DLD1 (cell line): ENCODE data around the gene PNKP.

Experiments
- in situ Hi-C: cut with HindIII; loops from 2 replicates; pipeline ENCODE4 v1.10.0; 2017; ENCODE audit warnings: low sequenced_read_pairs

Gene PNKP

DNA sequence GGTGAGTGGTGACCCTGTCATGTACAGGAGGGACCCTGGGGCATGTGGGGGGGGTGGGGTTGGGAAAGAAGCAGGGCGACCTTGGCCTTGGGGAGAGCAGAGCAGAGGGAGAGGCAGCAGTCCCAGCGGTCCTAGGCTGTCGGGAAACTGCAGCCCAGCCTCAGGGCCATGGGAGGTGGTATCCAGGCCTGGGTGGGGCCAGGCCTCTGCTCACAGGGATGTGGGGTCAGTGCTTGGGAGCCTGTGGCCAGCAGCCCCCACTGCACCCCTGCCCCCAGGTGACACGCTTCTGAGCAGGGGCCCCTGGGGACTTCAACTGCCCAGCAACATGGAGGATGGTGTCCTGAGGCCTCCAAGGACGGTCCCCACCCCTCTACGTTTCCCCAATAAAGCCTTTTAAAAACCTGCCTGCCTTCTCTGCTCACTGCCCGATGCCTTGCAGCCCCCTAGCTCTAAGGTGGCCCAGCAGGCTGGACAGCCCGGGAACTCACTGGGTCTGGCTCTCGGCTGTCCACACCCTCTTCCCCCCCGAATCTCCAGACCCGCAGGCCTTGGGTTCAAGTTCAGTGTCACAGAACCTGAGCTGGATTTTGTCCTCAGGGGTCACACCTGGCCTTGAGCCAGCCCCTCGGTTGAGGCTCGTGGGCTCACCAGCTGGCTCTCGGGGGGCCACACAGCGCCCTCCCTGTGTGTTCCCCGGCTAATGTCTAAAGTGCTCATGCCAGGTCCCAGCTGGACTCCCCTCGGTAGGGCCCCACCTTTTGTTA lies 6.9 kb downstream of the PNKP start:
- in situ Hi-C loops = no loop called here

DNA sequence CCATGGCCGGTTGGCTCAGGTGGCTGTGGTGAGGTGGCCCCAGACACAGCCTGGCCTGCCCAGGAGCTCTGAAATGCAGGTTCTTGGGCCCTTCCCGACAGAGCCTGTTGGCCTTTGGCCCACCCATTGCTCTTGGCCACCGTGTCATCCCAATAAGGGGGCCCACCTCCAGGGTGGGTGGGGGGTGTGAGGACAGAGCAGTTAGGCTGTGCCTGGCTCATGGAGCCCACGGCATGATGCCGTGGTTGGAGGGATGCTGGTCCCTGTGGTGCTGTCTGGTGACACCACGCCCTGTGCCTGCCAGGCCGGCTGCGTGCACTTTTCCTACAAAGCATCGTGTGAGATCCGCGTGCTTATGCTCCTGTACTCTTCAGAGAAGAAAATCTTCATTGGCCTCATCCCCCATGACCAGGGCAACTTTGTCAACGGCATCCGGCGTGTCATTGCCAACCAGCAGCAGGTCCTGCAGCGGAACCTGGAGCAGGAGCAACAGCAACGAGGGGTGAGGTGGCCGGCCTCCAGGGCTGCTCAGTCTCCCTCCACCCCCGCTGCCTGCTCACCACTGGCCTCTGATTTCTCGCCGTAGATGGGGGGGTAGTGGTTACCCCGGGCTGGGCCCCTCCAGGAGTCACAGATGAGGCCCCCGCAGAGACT lies 7.6 kb downstream of the PNKP start:
- in situ Hi-C loops = no loop called here

DNA sequence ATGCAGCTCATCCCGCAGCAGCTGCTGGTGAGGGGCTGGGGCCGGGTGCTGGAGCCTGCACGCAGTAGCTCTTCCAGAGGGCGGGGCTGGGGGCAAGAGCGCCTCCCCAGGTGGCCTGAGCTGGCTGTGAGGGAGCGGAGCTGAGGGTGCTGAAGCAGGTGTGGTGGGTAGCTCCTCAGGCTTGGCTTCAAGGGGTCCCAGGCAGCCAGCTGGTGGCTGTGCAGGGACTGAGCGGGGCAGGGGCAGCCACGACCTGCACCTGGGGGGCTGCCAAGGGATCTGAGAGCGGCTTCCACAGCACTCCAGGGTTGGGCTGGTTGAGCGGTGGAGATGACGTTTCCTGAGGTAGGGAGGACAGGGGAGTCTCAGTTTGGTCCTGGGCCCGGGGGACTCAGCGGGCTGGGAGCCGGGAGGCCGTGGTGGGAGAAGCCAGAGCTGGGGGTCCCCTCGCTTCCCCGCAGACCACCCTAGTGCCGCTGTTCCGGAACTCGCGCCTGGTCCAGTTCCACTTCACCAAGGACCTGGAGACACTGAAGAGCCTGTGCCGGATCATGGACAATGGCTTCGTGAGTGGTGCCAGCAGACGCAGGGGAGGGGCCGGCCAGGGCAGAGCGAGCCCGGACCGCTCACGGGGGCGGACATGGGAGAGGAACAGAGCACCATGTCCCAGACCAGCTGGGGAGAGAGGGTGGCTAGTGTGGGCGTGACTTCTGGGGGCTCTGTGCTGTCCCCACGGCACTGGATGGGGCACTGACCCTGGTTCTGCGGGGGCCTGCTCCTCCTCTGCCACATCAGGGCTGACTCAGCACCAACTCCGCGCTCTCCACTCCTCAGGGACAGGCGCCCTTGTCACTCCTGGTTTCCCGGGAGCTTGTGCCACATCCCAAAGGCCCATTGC lies 9.0 kb downstream of the PNKP start:
- in situ Hi-C loops = no loop called here

DNA sequence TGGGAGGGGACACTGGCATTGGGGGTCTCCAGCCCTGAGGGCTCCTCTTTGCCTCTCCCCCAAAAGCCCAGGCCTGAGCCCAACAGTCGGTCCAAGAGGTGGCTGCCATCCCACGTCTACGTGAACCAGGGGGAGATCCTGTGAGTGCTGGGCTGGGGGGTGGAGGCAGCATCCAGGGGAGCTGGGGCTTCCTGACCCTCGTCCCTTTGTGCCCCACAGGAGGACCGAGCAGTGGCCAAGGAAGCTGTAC lies 9.6 kb downstream of the PNKP start:
- in situ Hi-C loops = no loop called here

DNA sequence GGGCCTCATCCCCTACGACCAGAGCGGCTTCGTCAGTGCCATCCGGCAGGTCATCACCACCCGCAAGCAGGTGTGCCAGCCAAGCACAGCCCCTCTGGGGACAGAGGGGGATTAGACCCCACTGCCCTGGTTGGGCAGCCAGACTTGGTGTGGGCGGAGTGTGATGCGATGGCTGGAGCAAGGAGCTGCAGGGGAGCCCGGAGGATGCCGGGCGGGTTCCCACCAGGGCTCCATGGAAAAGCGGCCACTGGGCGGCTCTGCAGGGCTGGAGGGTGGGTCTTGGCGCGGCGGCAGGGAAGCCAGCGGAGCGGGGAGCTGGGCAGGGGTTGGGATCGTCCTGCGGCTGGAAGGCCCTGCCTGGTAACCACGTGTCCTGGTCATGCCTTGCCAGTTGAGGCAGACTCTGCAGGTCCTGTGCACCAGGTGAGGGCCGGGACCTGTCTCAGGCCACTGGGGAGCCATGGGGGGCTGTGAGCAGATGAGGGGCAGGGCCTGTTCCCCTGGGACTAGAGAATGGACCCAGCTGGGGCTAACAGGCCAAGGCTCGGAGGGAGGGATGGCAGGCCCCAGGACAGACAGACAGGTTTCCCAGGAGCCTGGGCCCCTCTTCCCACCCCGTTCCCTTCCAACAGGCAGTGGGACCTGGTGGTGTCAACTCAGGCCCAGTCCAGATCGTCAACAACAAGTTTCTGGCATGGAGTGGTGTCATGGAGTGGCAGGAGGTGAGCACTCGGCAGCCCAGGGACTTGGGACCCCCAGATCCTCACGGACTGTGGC lies 10.1 kb downstream of the PNKP start:
- in situ Hi-C loops = no loop called here

DNA sequence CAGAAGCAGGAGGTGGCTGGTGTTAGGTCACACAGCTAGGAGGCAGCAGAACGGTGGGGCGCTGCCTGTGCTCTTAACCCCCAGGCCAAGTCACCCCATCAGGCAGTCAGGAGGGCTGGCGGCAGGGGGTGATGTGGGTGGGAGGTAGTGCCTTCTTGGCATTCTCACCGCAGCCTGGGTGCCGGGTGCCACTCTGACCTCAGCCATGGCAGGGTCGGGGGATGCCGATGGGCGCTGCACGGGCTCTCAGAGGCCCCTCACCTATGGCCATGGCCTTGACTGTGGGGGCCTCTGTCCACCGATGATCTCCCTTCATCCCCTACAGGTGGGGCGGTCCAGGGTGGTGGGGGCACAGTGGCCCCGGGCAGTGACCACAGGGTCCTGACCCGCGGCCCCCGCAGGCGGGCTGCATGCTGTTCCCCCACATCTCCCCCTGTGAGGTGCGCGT lies 10.8 kb downstream of the PNKP start:
- in situ Hi-C loops = no loop called here

DNA sequence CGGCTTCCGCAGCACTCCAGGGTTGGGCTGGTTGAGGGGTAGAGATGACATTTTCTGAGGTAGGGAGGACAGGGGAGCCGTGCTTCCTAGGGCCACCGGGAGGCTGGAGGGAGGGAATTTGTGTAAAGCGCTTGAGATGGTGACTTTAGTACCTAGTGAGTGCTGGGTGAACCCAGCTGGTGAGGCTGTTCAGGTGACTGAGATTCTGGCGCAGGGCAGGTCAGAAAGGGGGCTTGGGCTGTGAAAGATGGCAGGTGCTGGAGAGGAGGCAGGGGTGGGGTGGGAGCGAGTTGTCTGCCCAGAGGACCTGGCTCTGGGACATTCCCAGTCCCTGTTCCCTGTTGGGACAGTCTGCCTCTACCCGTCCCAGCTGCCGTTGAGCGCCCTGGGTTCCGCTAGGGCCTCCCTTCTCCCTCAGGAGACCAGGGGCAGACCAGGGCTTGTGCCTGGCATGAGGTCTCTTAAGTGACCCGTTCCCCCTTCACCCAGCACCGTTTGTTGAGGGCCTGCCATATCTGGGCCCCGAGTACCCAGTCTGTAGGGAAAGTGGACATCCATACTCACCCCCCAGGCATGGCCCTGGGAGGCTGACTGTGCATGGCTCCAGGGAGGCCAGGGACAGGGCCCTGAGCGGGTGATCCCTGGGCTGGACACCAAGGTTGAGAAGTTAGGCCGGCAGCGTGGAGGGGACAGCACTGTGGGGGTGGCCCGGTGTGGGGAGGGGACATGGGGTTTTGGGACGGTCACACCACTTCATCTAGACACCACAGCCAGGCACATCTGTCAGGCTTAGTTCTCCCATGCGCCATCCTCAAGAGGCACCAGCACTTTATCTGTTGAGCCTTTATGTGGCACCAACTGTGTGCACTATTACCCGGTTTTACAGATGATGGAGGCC lies 11.5 kb downstream of the PNKP start:
- in situ Hi-C loops = no loop called here

DNA sequence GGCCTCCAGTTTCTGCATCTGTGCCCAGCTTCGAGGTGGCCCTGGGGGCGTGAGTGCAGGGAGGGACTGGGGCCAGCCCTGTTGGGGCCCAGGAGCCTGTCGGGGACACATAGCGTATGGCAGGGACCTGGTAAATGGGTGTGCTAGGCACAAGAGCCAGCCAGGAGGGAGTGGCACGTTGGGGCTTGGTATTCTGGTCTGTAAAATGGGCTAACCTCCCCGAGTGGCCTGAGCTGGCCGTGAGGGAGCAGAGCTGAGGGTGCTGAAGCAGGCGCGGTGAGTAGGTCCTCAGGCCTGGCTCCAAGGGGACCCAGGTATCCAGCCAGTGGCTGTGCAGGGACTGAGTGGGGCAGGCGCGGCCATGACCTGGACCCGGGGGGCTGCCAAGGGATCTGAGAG lies 12.1 kb downstream of the PNKP start:
- in situ Hi-C loops = no loop called here

DNA sequence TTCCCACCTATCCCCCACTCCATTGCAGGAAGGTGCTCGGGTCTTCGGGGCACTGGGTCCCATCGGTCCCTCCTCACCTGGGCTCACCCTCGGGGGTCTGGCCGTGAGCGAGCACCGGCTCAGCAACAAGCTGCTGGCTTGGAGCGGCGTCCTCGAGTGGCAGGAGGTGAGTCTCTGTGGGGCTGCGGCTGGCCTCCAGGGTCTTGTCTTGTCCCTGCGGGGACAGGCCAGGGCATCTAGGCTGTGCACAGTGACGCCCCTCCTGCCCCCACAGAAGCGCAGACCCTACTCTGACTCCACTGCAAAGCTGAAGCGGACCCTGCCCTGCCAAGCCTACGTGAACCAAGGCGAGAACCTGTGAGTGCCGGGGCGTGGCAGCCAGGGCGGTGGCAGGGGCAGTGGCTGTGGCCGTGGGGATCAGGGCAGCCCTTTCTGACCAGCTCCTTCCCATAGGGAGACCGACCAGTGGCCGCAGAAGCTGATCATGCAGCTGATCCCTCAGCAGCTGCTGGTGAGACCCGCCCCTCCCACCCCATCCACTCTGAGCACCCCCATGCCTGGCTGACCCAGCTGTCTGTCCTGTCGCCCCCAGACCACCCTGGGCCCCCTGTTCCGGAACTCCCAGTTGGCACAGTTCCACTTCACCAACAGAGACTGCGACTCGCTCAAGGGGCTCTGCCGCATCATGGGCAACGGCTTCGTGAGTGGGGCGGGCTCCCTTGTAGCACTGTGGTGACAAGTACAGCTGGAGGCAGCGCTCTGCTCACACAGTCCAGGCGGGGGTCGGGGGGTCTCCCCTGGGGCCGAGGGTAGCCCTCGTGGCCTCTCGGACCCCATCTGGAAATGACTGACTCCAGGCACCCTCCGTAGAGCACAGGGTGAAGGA lies 12.8 kb downstream of the PNKP start:
- in situ Hi-C loops = no loop called here

DNA sequence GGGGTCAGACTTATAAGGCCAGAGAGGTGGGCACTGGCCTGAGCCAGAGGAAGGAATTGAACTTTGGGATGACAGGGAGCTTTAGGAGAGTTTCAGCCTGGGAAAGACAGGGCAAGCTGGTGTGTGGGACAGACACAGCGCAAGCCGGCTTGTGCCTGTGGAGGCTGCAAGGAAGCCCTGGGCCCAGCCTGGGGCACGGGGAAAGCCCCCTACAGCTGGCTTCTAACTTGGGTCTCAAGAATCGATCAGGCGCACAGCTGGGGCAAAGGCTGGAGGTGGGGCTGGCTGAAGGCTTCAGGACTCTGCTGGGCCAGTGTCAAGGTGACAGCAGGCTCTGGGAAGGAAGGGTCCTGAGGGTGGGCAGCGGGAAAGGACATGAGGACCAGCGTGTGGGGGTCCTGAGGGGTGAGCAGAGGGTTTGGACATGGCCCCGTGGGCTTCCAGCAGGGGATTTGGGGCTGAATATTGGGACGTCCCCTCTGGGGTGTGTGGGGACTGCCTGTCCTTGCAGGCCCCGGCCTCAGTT lies 13.5 kb downstream of the PNKP start:
- in situ Hi-C loops = no loop called here

DNA sequence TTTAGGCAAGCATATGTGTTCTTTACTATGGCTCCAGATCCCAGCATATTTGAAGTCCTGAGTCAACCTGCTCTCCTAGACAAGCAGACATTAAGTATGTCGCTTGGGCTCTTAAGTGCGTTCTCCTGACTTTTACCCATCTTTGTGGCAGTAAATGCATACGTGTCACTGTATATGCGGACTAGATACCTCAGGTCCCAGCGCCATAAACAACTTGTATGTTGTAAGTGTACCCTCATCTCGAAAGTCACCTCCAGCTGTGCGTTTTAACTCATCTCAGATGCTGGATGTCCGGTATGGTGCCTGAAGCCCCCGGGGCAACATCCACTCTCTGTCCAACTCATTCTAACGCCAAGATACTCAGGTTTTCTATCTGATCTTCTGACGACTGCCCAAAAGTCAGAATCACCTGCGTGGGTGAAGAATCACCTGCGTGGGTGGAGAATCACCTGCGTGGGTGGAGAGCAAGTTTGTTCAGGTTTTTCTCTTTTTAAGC lies 14.7 kb downstream of the PNKP start:
- in situ Hi-C loops = no loop called here

DNA sequence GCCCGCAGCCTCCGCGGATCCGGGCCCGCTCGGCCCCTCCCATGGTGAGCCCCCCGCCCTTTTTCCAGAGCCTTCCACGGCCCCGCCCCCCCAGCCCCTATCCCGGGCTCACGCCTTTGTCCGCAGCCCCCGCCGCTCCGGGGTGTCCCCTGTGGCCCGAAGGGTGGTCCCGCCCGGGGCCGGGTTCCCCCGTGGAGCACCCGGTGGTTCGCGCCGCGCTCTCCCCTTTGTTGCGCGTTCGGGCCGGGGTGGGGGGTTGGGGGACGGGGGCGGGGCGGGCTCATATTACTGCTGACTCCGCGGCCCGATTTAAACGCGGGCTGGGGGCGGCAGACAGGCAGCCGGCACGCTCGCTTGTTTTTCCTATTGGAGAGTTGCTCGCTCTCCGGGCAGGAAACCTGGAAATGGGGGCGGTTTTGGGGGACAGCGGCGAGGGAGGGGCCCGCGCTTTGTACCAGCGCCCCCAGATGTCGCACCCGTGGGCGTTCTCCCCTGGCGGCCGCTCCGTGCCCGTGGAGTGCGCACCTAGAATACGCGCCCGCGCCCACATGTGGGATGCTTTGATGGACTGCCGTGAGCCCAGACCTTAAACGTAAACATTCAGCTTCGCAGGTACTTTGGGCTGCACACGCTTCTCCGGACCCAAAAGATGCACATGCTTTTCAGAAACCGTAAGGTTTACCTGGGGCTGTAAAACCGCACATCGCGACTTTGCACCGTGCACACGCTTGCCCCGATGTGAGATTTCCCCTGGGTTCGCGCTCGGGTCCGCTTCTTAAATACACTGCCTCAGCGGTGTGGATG lies 15.7 kb downstream of the PNKP start:
- in situ Hi-C loops = no loop called here

DNA sequence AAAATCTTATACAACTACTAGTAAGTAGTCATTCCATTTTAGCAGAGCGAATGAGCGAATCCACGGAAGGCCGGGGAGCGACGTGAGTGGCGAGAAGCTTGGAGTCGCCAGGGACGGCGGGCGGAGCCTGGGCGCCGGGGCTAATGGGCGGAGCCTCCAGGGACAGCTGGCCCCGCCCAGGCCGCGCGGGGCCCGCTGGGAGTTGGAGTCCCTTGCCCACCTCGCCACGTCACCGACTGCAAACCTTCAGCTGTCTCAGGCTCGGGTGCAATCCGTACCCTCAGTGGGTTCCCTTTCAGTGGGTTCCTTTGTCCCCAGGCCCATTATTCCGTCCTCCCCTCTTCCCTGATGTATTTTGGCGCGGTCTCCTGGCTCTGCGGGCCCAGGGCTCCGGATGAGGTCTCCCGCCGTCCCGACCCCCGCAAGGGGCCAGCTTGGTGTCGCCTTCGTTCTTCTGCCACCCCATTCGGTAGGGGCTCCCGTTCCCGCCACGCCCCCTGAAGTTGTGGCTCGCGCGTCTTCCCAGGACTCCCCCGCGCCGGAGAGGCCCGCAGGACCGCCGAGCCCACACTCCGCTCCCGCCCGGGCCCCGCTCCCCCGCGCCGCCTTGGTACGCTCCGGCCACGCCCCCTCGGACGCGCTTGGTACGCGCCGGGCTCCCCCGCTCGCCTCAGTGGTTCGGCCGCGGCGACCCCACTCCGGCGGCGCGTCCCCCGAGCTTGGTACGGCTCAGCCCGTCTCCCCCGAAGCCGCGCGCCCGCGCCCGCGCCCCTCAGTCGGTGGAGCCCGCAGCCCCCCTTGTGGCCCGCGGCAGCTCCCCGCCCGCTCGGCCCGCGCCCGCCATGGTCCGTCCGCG lies 16.7 kb downstream of the PNKP start, which contains the start of gene PTOV1:
TSS of gene PTOV1 (plus strand) at position 673 of the 856 bp plus-strand sequence.
- in situ Hi-C loops = no loop called here

DNA sequence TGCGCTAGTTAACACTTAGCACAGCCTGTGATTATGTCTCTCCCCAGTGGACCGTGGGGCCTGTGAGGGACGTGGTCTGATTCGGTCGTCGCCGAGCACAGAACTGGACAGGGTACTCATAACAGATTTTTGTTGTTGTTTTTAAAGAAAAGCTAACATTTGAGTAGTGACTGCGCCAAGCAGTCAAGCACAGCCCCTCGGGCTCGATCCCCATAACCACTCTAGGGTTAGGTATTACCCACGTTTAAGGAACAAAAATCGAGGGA lies 17.2 kb downstream of the PNKP start:
- in situ Hi-C loops = no loop called here

DNA sequence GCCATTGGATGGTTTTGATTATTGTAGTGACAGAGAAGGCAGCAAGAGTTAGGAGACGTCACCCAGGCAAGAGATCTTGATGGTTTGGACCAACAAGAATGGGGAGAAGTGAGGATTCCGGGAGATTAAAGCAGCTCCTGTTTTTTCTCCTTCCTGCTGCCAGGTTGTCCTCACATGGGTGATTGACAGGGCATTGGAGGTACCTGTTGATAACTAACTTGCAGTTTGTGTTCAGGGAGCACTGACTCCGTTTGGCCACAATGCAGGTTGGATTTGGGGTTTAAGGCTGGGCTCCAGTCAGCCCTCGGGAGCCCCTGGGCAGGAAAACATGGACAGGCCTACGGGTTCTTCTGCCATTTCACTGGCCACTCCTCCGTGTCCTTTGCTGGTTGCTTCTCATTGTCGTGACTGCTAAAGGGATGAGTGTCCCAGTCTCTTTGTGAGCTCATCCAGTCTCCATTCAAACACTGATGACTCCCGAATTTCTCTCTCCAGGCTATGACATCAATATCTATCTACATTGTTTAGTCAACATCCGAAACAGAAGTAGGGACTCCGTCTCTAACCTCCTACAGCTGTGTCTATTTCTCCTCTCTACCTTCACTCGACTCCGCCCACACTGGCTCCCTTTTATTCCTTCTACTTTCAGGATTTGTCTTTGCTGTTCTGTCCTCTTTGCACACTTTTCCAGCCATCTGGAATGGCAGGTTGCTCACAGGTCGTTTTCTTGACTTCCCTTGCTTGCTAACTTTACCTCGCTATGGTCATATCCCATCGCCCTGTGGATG lies 17.7 kb downstream of the PNKP start:
- in situ Hi-C loops = no loop called here

DNA sequence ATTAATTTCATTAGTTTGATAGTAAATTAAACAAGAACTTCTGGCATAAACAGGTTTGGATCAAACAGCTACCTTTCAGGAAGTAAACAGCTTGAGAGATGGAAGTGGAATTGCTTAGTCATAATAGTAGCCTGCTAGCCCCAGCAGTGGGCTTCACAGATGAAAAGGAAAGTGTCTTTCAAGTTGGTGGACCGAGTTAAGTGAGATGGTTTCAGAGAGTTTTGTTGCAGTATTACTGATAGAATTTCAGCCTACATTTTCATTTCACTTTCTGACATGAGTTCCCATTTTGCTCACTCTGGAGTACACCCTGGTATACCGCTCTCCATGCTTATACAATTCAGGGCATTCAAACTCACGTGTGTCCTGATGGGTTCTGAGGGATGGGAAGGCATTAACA lies 18.4 kb downstream of the PNKP start:
- in situ Hi-C loops = no loop called here
